Measurements from ENCODE around the gene DENND1B. TPM values are rescaled to one million over a fixed set of nuclear protein-coding genes. Genes with fewer than 3 reads are reported as not detected.

Gene DENND1B
- polyA plus RNA-seq, 1 donor from 2014 or later: 12.4 TPM

DNA sequence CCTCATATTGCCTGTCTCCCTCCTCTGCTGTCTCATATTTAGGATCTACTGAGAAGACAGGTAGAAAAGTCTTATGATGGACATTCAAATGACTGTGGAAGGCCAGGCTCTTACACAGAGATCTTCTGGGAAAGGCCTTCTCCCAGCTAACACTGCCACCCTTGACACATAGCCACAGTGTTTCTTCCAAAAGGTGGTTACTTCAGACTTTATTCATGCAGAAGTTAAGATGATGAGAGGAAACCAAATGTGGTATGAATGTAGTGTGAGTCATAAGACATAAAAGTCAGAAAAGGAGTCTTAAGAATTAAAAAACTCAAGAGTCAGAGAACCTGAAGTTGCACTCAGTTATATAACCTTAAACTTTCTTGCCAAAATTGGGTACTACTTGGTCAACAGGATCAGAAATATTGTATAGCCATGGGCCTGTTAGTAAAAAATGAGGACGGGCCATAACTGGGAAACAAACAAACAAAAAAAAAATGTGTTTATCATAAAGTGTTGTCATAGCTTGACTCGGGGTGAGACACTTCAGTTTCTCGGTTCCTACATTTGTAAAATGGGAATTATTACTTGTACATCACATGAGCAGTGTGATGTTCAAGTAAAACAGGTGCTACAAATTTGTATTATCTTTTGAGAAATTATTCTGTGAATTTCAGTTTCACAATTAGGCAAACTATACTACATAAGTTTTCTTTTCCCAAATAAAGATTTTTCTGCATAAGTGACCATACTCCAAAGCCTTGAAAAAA, 1.2 kb upstream of the DENND1B start:
- H3K27ac ChIP-seq (ENCODE audit: low read length): no peak overlapping the region
- TF ChIP-seq TAF1 (IDR thresholded peaks at IDR 0.05; ENCODE audit: low read depth) (no peak), RAD21 (conservative IDR thresholded peaks at IDR 0.05) (no peak), EZH2 (IDR thresholded peaks at IDR 0.05; ENCODE audit: borderline replicate concordance, insufficient read depth, low read length, poor library complexity, severe bottlenecking) (no peak), POLR2AphosphoS5 (IDR thresholded peaks at IDR 0.05) (no peak), MXI1 (conservative IDR thresholded peaks at IDR 0.05; ENCODE audit: poor library complexity, severe bottlenecking) (no peak), EP300 (conservative IDR thresholded peaks at IDR 0.05; ENCODE audit: poor library complexity, severe bottlenecking) (no peak), REST (IDR thresholded peaks at IDR 0.05; ENCODE audit: borderline replicate concordance) (no peak), SMC3 (conservative IDR thresholded peaks at IDR 0.05; ENCODE audit: poor library complexity) (no peak)
- TF ChIP-seq, protein P1, sequence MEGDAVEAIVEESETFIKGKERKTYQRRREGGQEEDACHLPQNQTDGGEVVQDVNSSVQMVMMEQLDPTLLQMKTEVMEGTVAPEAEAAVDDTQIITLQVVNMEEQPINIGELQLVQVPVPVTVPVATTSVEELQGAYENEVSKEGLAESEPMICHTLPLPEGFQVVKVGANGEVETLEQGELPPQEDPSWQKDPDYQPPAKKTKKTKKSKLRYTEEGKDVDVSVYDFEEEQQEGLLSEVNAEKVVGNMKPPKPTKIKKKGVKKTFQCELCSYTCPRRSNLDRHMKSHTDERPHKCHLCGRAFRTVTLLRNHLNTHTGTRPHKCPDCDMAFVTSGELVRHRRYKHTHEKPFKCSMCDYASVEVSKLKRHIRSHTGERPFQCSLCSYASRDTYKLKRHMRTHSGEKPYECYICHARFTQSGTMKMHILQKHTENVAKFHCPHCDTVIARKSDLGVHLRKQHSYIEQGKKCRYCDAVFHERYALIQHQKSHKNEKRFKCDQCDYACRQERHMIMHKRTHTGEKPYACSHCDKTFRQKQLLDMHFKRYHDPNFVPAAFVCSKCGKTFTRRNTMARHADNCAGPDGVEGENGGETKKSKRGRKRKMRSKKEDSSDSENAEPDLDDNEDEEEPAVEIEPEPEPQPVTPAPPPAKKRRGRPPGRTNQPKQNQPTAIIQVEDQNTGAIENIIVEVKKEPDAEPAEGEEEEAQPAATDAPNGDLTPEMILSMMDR (IDR thresholded peaks at IDR 0.05; ENCODE audit: poor library complexity, severe bottlenecking): no peak
- H3K27me3 ChIP-seq (ENCODE audit: insufficient read depth, low read depth, low read length): no peaks in the 10 kb centered on the region
- H3K9me2 ChIP-seq (ENCODE audit: insufficient read depth, low read length): no peaks in the 10 kb centered on the region
- H3F3A ChIP-seq (ENCODE audit: insufficient read depth, low read length, poor library complexity, severe bottlenecking): no peaks in the 10 kb centered on the region
- H3K36me3 ChIP-seq (ENCODE audit: insufficient read depth, low read length): no peaks in the 10 kb centered on the region
- no peaks in the 10 kb centered on the region for H4K20me1 ChIP-seq (ENCODE audit: insufficient read depth)
- no peaks in the 10 kb centered on the region for H3K9me3 ChIP-seq (ENCODE audit: low read length)
- H3K79me2 ChIP-seq (replicated peaks; ENCODE audit: insufficient read depth, low read length): peaks cover 9% of the 10 kb centered on the region
- H3K4me3 ChIP-seq (ENCODE audit: low read length): no peak overlapping the region
- H3K4me2 ChIP-seq (ENCODE audit: low read length): no peak overlapping the region
- H2AFZ ChIP-seq (ENCODE audit: low read depth, low read length): no peak overlapping the region
- no peak overlapping the region for H3K9ac ChIP-seq (ENCODE audit: low read length)

- Histone ChIP-seq H3K27ac (ENCODE audit: low read length) (no peak overlapping the region), H3K9ac (ENCODE audit: low read length) (peak overlapping the region; percentile 69), H3K4me2 (ENCODE audit: low read length) (peak overlapping the region; percentile 72), H3K36me3 (ENCODE audit: insufficient read depth, low read length) (no peaks in the 10 kb centered on the region), H4K20me1 (ENCODE audit: insufficient read depth) (no peaks in the 10 kb centered on the region), H3F3A (ENCODE audit: insufficient read depth, low read length, poor library complexity, severe bottlenecking) (no peaks in the 10 kb centered on the region), H2AFZ (ENCODE audit: low read depth, low read length) (peak overlapping the region; percentile 51), H3K9me2 (ENCODE audit: insufficient read depth, low read length) (no peaks in the 10 kb centered on the region), H3K79me2 (replicated peaks; ENCODE audit: insufficient read depth, low read length) (peaks cover 9% of the 10 kb centered on the region), H3K4me3 (ENCODE audit: low read length) (peak overlapping the region; percentile 77), H3K27me3 (ENCODE audit: insufficient read depth, low read depth, low read length) (no peaks in the 10 kb centered on the region), H3K9me3 (ENCODE audit: low read length) (no peaks in the 10 kb centered on the region)
- peak; percentile 45 for TF ChIP-seq MXI1 (conservative IDR thresholded peaks at IDR 0.05; ENCODE audit: poor library complexity, severe bottlenecking)
- TF ChIP-seq EZH2 (IDR thresholded peaks at IDR 0.05; ENCODE audit: borderline replicate concordance, insufficient read depth, low read length, poor library complexity, severe bottlenecking): no peak
- TF ChIP-seq RAD21 (conservative IDR thresholded peaks at IDR 0.05): peak; percentile 6
Observed at GRCh38 chr1:197774466-197775281, 606 bp downstream of the DENND1B start.

All from neural cell (in vitro differentiated cells).